ENCODE measurements around the gene FTO. TPM values are rescaled to one million over a fixed set of nuclear protein-coding genes. Genes with fewer than 3 reads are reported as not detected.
"Not testable (repeated sequence)": the region's sequence is repeated elsewhere in the genome, so short reads cannot be mapped to it uniquely, and the experiment has no call there.

Gene FTO
- total and polyA plus RNA-seq, 2 donors from 2014 or later = 22.3 to 116 TPM

DNA sequence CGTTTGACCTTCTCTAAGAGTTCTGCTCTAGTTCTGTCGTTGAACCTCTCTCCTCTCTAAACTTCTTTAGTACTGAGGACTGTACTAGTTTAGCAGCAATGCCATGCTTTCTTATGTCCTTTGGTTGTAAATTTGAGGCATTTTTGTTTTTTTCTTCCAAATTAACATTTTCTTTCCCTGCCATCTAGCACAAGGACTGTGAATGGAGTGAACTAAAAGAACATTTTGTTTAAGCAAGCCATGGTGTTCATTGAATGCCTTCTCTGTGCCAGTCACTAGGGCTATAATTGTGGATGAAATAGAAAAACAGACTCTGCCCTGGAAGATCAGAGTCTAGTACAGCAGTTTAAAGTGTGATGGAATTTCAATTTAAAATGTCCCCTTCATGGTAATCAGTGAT, 137.9 kb downstream of the FTO start:
- no peak overlapping the region for H3K27ac ChIP-seq (ENCODE audit: low read depth in 2 of 2, low read length in 2 of 2)
- FAIRE-seq (no peak), DNase-seq (no peak)
- peaks cover 0 to 10% (median 2%) of the 10 kb centered on the region in 3 donors for H3K4me1 ChIP-seq (ENCODE audit: control insufficient read depth in 2 of 3, insufficient read depth in 2 of 3, low read depth in 1 of 3, low read length in 3 of 3)
- TF ChIP-seq, protein P1, sequence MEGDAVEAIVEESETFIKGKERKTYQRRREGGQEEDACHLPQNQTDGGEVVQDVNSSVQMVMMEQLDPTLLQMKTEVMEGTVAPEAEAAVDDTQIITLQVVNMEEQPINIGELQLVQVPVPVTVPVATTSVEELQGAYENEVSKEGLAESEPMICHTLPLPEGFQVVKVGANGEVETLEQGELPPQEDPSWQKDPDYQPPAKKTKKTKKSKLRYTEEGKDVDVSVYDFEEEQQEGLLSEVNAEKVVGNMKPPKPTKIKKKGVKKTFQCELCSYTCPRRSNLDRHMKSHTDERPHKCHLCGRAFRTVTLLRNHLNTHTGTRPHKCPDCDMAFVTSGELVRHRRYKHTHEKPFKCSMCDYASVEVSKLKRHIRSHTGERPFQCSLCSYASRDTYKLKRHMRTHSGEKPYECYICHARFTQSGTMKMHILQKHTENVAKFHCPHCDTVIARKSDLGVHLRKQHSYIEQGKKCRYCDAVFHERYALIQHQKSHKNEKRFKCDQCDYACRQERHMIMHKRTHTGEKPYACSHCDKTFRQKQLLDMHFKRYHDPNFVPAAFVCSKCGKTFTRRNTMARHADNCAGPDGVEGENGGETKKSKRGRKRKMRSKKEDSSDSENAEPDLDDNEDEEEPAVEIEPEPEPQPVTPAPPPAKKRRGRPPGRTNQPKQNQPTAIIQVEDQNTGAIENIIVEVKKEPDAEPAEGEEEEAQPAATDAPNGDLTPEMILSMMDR (IDR thresholded peaks at IDR 0.05; ENCODE audit: borderline replicate concordance, extremely low read depth, insufficient read depth) = no peak
- H3K9ac ChIP-seq (ENCODE audit: low read length in 3 of 3) = no peak overlapping the region
- H3K9me3 ChIP-seq (ENCODE audit: control insufficient read depth in 2 of 3, insufficient read depth in 1 of 3, low read length in 3 of 3) = no peaks in the 10 kb centered on the region
- H3K36me3 ChIP-seq (ENCODE audit: control insufficient read depth in 2 of 3, insufficient read depth in 3 of 3, low read length in 3 of 3) = no peaks in the 10 kb centered on the region
- intact Hi-C loops (cut with DNase I) = no loop called here
- no peak overlapping the region for H3K4me3 ChIP-seq (ENCODE audit: low read length in 3 of 3)
- H3K27me3 ChIP-seq (ENCODE audit: control insufficient read depth, insufficient read depth, low read length) = no peaks in the 10 kb centered on the region

DNA sequence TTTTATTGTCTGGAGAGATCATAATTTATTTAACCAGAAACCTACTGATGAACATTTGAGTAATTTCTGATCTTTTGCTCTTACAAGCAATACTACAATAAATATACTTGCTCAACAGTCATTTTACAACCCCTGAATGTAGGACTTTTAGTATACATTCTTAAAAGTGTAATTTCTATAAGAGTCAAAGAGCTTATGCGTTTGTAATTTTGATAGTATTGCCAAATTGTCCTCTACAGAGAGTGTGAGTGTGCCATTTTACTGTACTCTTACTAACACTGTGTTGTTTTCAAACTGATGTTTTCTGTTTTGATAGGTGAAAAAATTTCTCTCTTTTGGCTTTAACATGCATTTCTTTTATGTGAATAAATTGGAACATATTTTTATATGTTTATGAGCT, 139.1 kb downstream of the FTO start:
- peaks cover 0 to 10% (median 2%) of the 10 kb centered on the region in 3 donors for H3K4me1 ChIP-seq (ENCODE audit: control insufficient read depth in 2 of 3, insufficient read depth in 2 of 3, low read depth in 1 of 3, low read length in 3 of 3)
- no peak overlapping the region for H3K4me3 ChIP-seq (ENCODE audit: low read length in 3 of 3)
- no peaks in the 10 kb centered on the region for H3K9me3 ChIP-seq (ENCODE audit: control insufficient read depth in 2 of 3, insufficient read depth in 1 of 3, low read length in 3 of 3)
- H3K27me3 ChIP-seq (ENCODE audit: control insufficient read depth, insufficient read depth, low read length) = no peaks in the 10 kb centered on the region
- no peaks in the 10 kb centered on the region for H3K36me3 ChIP-seq (ENCODE audit: control insufficient read depth in 2 of 3, insufficient read depth in 3 of 3, low read length in 3 of 3)
- FAIRE-seq = no peak
- no peak overlapping the region for H3K9ac ChIP-seq (ENCODE audit: low read length in 3 of 3)
- no peak for DNase-seq
- intact Hi-C loops (cut with DNase I) = no loop called here
- H3K27ac ChIP-seq (ENCODE audit: low read depth in 2 of 2, low read length in 2 of 2) = no peak overlapping the region
- TF ChIP-seq, protein P1 (IDR thresholded peaks at IDR 0.05; ENCODE audit: borderline replicate concordance, extremely low read depth, insufficient read depth) = no peak

DNA sequence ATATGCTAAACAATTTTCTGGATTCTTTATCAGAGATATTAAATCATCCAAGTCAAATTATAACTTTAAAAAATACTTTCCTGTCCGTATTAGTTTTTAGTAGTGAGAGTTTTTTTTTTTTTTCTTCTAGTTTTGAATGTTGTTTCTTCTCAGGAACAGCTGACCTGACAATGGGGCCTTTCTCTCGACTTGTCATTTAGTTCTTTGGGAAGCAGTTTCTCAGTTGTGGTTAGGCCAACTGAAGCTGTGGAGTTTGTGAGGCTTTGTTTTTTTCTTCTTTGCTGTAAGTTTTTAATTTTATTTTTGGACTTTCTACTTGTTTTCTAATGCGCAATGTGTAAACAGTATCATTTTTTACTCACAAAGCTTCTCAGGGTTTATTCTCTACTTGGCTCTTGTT, 140.8 kb downstream of the FTO start:
- Histone ChIP-seq H3K9me3 (ENCODE audit: control insufficient read depth in 2 of 3, insufficient read depth in 1 of 3, low read length in 3 of 3) (no peaks in the 10 kb centered on the region), H3K27ac (ENCODE audit: low read depth in 2 of 2, low read length in 2 of 2) (no peak overlapping the region), H3K27me3 (ENCODE audit: control insufficient read depth, insufficient read depth, low read length) (no peaks in the 10 kb centered on the region), H3K4me1 (ENCODE audit: control insufficient read depth in 2 of 3, insufficient read depth in 2 of 3, low read depth in 1 of 3, low read length in 3 of 3) (peaks cover 5 to 26% (median 5%) of the 10 kb centered on the region in 3 donors), H3K36me3 (ENCODE audit: control insufficient read depth in 2 of 3, insufficient read depth in 3 of 3, low read length in 3 of 3) (no peaks in the 10 kb centered on the region), H3K4me3 (ENCODE audit: low read length in 3 of 3) (no peak overlapping the region), H3K9ac (ENCODE audit: low read length in 3 of 3) (no peak overlapping the region)
- DNase-seq (no peak), FAIRE-seq (no peak)
- intact Hi-C loops (cut with DNase I) = no loop called here
- TF ChIP-seq, protein P1 (IDR thresholded peaks at IDR 0.05; ENCODE audit: borderline replicate concordance, extremely low read depth, insufficient read depth) = no peak

DNA sequence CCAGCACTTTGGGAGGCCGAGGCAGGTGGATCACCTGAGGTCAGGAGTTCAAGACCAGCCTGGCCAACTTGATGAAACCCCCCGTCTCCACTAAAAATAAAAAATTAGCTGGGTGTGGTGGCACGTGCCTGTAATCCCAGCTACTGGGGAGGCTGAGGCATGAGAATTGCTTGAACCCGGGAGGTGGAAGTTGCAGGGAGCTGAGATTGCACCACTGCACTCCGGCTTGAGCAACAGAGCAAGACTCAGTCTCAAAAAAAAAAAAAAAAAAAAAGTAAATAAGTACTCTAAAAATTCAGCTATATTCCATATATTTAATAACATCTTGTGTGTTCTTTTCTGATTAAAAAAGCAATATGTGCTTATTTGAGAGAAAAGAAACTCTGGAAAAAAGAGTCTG, 142.6 kb downstream of the FTO start:
- H3K4me3 ChIP-seq (ENCODE audit: low read length in 3 of 3); DNase-seq; H3K27me3 ChIP-seq (ENCODE audit: control insufficient read depth, insufficient read depth, low read length); FAIRE-seq; H3K9ac ChIP-seq (ENCODE audit: low read length in 3 of 3); intact Hi-C loops (cut with DNase I); H3K9me3 ChIP-seq (ENCODE audit: control insufficient read depth in 2 of 3, insufficient read depth in 1 of 3, low read length in 3 of 3); H3K36me3 ChIP-seq (ENCODE audit: control insufficient read depth in 2 of 3, insufficient read depth in 3 of 3, low read length in 3 of 3); H3K27ac ChIP-seq (ENCODE audit: low read depth in 2 of 2, low read length in 2 of 2): not testable (repeated sequence)
- peaks cover 2 to 17% (median 5%) of the 10 kb centered on the region in 3 donors for H3K4me1 ChIP-seq (ENCODE audit: control insufficient read depth in 2 of 3, insufficient read depth in 2 of 3, low read depth in 1 of 3, low read length in 3 of 3)

Measured in kidney (tissue), 14 donors.